ENCODE data around the gene OR2A42.
"Not testable (repeated sequence)": the region's sequence is repeated elsewhere in the genome, so short reads cannot be mapped to it uniquely, and the experiment has no call there.

OR2A42 gene

GRCh38 chr7:144239365-144239764 lies at the start of gene OR2A42:
Gene OR2A42 (minus strand): TSS chr7:144239605. CDS start chr7:144232843, 6,762 bp downstream.
- not testable (repeated sequence) for DNase-seq (ENCODE audit: low spot score)

- not testable (repeated sequence) for DNase-seq (ENCODE audit: low spot score)
Measured at GRCh38 chr7:144287171-144287784, 47.9 kb upstream of the OR2A42 start.

- not testable (repeated sequence) for DNase-seq (ENCODE audit: low spot score)
Measured at GRCh38 chr7:144283716-144284115, 44.3 kb upstream of the OR2A42 start.

- DNase-seq (ENCODE audit: low spot score), result not testable (repeated sequence)
Measured at GRCh38 chr7:144282490-144282889, 43.1 kb upstream of the OR2A42 start.

GRCh38 chr7:144281981-144282380 lies 42.6 kb upstream of the OR2A42 start:
- not testable (repeated sequence) for DNase-seq (ENCODE audit: low spot score)

GRCh38 chr7:144280010-144280409 lies 40.6 kb upstream of the OR2A42 start:
- DNase-seq (ENCODE audit: low spot score), result not testable (repeated sequence)

- DNase-seq (ENCODE audit: low spot score), result not testable (repeated sequence)
Measured at GRCh38 chr7:144275281-144275680, 35.9 kb upstream of the OR2A42 start.

GRCh38 chr7:144269188-144269587 lies 29.8 kb upstream of the OR2A42 start, which contains the start of gene CTAGE8:
Gene CTAGE8 (minus strand): TSS chr7:144269288. CDS start chr7:144269250, 38 bp downstream.
- not testable (repeated sequence) for DNase-seq (ENCODE audit: low spot score)

- not testable (repeated sequence) for DNase-seq (ENCODE audit: low spot score)
Measured at GRCh38 chr7:144264692-144265091, 25.3 kb upstream of the OR2A42 start, which contains the start of gene OR2A7. Gene OR2A7 (minus strand): TSS chr7:144264792. CDS start chr7:144259628, 5,164 bp downstream.

- DNase-seq (ENCODE audit: low spot score), result not testable (repeated sequence)
Measured at GRCh38 chr7:144262128-144262527, 22.7 kb upstream of the OR2A42 start.

- not testable (repeated sequence) for DNase-seq (ENCODE audit: low spot score)
Measured at GRCh38 chr7:144259067-144259466, 19.7 kb upstream of the OR2A42 start.

GRCh38 chr7:144256112-144256511 lies 16.7 kb upstream of the OR2A42 start:
- no peak for DNase-seq (ENCODE audit: low spot score)

- DNase-seq (ENCODE audit: low spot score), result no peak
Measured at GRCh38 chr7:144255471-144255897, 16.1 kb upstream of the OR2A42 start.

- DNase-seq (ENCODE audit: low spot score), result not testable (repeated sequence)
Measured at GRCh38 chr7:144252307-144252706, 12.9 kb upstream of the OR2A42 start.

- not testable (repeated sequence) for DNase-seq (ENCODE audit: low spot score)
Measured at GRCh38 chr7:144247674-144248330, 8.4 kb upstream of the OR2A42 start.

- not testable (repeated sequence) for DNase-seq (ENCODE audit: low spot score)
Measured at GRCh38 chr7:144246967-144247366, 7.6 kb upstream of the OR2A42 start.

GRCh38 chr7:144245372-144245771 lies 6.0 kb upstream of the OR2A42 start:
- not testable (repeated sequence) for DNase-seq (ENCODE audit: low spot score)

- not testable (repeated sequence) for DNase-seq (ENCODE audit: low spot score)
Measured at GRCh38 chr7:144238530-144239082, 799 bp downstream of the OR2A42 start.

- DNase-seq (ENCODE audit: low spot score), result not testable (repeated sequence)
Measured at GRCh38 chr7:144233039-144233438, 6.4 kb downstream of the OR2A42 start.

- not testable (repeated sequence) for DNase-seq (ENCODE audit: low spot score)
Measured at GRCh38 chr7:144231027-144231426, 8.4 kb downstream of the OR2A42 start.

- DNase-seq (ENCODE audit: low spot score), result not testable (repeated sequence)
Measured at GRCh38 chr7:144228810-144229209, 10.6 kb downstream of the OR2A42 start.

- DNase-seq (ENCODE audit: low spot score), result not testable (repeated sequence)
Measured at GRCh38 chr7:144226866-144227265, 12.5 kb downstream of the OR2A42 start.

GRCh38 chr7:144223675-144224074 lies 15.7 kb downstream of the OR2A42 start:
- DNase-seq (ENCODE audit: low spot score), result not testable (repeated sequence)
